Measurements from ENCODE around the gene EPHB2. TPM values are rescaled to one million over a fixed set of nuclear protein-coding genes. Genes with fewer than 3 reads are reported as not detected.

EPHB2 gene
- total RNA-seq, 2 experiments from 2014 or later = 0.08 TPM; not detected in 1

DNA sequence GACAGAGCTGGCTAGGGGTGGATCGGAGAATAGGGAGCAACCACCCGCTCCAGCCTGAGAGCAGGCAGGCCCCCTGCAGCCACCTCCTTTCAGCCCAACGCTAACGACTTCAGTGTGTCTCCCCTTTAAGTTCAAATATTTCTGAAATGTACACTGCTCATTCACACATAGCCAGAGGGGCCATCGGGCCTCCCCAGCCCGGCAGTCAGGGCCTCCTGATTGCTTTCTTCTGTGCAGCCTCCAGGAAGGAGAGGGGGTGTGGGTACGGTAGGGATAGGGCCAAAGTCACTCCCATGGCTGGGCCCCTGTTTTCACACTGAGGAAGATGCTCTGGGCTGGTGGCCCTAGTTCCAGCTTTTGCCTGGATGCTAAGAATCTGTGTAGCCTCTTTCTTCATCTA lies 64.8 kb downstream of the EPHB2 start:
- H3K9me3 Mint-ChIP-seq = no peaks in the 10 kb centered on the region
- no peak overlapping the region for H3K27ac Mint-ChIP-seq
- intact Hi-C loops (cut with DNase I, micrococcal nuclease) = no loop called here
- no peaks in the 10 kb centered on the region for H3K9me3 ChIP-seq (ENCODE audit: control insufficient read depth in 1 of 2, insufficient read depth in 1 of 2, low read length in 2 of 2)
- ChIA-PET CTCF (no interaction called here), POLR2A (no interaction called here)
- no peak overlapping the region for H3K27ac ChIP-seq (ENCODE audit: low read depth in 1 of 2, low read length in 2 of 2)
- no peak overlapping the region for H3K4me3 ChIP-seq (ENCODE audit: low read length)
- no peaks in the 10 kb centered on the region for H3K4me1 Mint-ChIP-seq (ENCODE audit: low read depth)
- DNase-seq (no peak), ATAC-seq (ENCODE audit: poor library complexity) (no peak)
- H3K27me3 ChIP-seq (ENCODE audit: control insufficient read depth in 1 of 2, insufficient read depth in 2 of 2, low read length in 2 of 2) = peaks cover 0 to 6% of the 10 kb centered on the region in 2 experiments
- no peaks in the 10 kb centered on the region for H3K4me1 ChIP-seq (ENCODE audit: insufficient read depth, low read length)
- H3K36me3 ChIP-seq (ENCODE audit: insufficient read depth, low read length) = no peaks in the 10 kb centered on the region
- H3K36me3 Mint-ChIP-seq (ENCODE audit: low read depth) = no peaks in the 10 kb centered on the region
- H3K27me3 Mint-ChIP-seq = peaks cover 39% of the 10 kb centered on the region
- no peak overlapping the region for H3K4me3 Mint-ChIP-seq
- no peak for TF ChIP-seq CTCF (IDR thresholded peaks at IDR 0.05)

DNA sequence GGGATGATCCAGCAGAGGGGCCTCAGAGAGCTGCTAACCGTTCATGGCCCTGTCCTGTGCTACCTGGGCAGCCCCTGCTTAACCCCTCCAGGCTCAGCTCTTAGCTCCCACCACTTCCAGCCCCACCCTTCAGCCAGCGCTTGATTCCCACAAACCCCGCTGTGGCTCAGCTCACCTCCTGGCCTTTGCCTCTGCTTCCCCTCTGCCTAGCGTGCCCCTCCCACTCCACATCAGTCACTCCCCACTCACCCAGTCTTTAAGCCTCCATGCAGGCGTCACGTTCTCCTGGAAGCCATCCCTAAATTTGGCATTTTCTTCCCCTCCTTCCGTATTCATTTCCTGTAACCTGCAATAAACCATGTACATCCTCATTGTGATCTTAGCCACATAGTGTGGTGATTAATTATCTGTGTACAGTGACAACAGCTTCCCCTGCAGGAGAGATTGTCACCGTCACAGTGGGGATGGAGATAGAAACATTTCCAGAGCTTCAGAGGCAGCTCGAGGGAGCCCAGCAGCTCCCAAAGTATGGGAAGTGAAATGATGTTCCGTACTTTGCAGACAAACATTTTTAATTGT lies 65.5 kb downstream of the EPHB2 start:
- Histone ChIP-seq H3K4me3 (ENCODE audit: low read length) (no peak overlapping the region), H3K27me3 (ENCODE audit: control insufficient read depth in 1 of 2, insufficient read depth in 2 of 2, low read length in 2 of 2) (peaks cover 0 to 6% of the 10 kb centered on the region in 2 experiments), H3K4me1 (ENCODE audit: insufficient read depth, low read length) (no peaks in the 10 kb centered on the region), H3K27ac (ENCODE audit: low read depth in 1 of 2, low read length in 2 of 2) (no peak overlapping the region), H3K36me3 (ENCODE audit: insufficient read depth, low read length) (no peaks in the 10 kb centered on the region), H3K9me3 (ENCODE audit: control insufficient read depth in 1 of 2, insufficient read depth in 1 of 2, low read length in 2 of 2) (no peaks in the 10 kb centered on the region)
- POLR2A ChIA-PET = no interaction called here
- no peaks in the 10 kb centered on the region for H3K9me3 Mint-ChIP-seq
- H3K36me3 Mint-ChIP-seq (ENCODE audit: low read depth) = no peaks in the 10 kb centered on the region
- H3K27me3 Mint-ChIP-seq = peaks cover 43% of the 10 kb centered on the region
- CTCF ChIA-PET = no interaction called here
- TF ChIP-seq CTCF (IDR thresholded peaks at IDR 0.05) = no peak
- H3K4me3 Mint-ChIP-seq = no peak overlapping the region
- no peak overlapping the region for H3K27ac Mint-ChIP-seq
- DNase-seq = no peak
- no peak for ATAC-seq (ENCODE audit: poor library complexity)
- no peaks in the 10 kb centered on the region for H3K4me1 Mint-ChIP-seq (ENCODE audit: low read depth)
- intact Hi-C loops (cut with DNase I, micrococcal nuclease) = no loop called here

- no peak for TF ChIP-seq CTCF (IDR thresholded peaks at IDR 0.05)
- ChIA-PET CTCF (no interaction called here), POLR2A (no interaction called here)
- Histone ChIP-seq H3K4me3 (ENCODE audit: low read length) (no peak overlapping the region), H3K27me3 (ENCODE audit: control insufficient read depth in 1 of 2, insufficient read depth in 2 of 2, low read length in 2 of 2) (peaks cover 0 to 6% of the 10 kb centered on the region in 2 experiments), H3K36me3 (ENCODE audit: insufficient read depth, low read length) (no peaks in the 10 kb centered on the region), H3K4me1 (ENCODE audit: insufficient read depth, low read length) (no peaks in the 10 kb centered on the region), H3K9me3 (ENCODE audit: control insufficient read depth in 1 of 2, insufficient read depth in 1 of 2, low read length in 2 of 2) (no peaks in the 10 kb centered on the region), H3K27ac (ENCODE audit: low read depth in 1 of 2, low read length in 2 of 2) (no peak overlapping the region)
- DNase-seq (no peak), ATAC-seq (ENCODE audit: poor library complexity) (no peak)
- Mint-ChIP-seq H3K9me3 (no peaks in the 10 kb centered on the region), H3K27me3 (peaks cover 50% of the 10 kb centered on the region), H3K36me3 (ENCODE audit: low read depth) (no peaks in the 10 kb centered on the region), H3K27ac (no peak overlapping the region), H3K4me3 (no peak overlapping the region), H3K4me1 (ENCODE audit: low read depth) (no peaks in the 10 kb centered on the region)
- intact Hi-C loops (cut with DNase I, micrococcal nuclease) = no loop called here
Measured at GRCh38 chr1:22777388-22778057, 66.9 kb downstream of the EPHB2 start.
